Measurements from ENCODE around the gene MICAL2. TPM values are rescaled to one million over a fixed set of nuclear protein-coding genes. Genes with fewer than 3 reads are reported as not detected.

MICAL2 gene
- total RNA-seq, 1 experiment from 2014 or later = 37.4 TPM

DNA sequence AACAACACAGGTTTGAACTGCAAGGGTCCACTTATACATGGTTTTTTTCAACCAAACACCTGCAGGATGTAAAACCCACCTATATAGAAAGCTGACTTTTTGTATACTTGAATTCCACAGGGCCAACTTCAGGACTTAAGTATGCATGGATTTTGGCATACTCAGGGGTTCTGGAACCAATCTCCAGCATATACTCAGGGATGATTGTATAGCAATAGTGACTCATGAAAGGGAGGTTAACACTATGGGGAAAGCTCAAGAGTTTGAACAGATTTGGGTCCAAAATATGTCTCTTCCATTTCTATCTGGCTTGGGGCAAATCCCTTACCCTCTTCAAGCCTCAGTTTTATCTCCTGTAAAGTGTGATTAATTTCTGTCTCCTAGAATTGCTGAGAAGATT is 94.9 kb downstream of the MICAL2 start:
- no peak overlapping the region for H3K27ac ChIP-seq (ENCODE audit: low read depth, low read length)
- H3K36me3 ChIP-seq (ENCODE audit: control insufficient read depth in 1 of 2, insufficient read depth in 2 of 2, low read length in 2 of 2) = no peaks in the 10 kb centered on the region
- H3K9me2 ChIP-seq (ENCODE audit: insufficient read depth) = no peaks in the 10 kb centered on the region
- intact Hi-C loops (cut with micrococcal nuclease) = no loop called here
- no peaks in the 10 kb centered on the region for H3K79me2 ChIP-seq (ENCODE audit: insufficient read depth, low read length)
- no peaks in the 10 kb centered on the region for H4K20me1 ChIP-seq (ENCODE audit: insufficient read depth)
- CTCF ChIA-PET = no interaction called here
- no peak overlapping the region for H3K4me2 ChIP-seq (ENCODE audit: low read length)
- ATAC-seq (no peak), DNase-seq (ENCODE audit: low read depth, low spot score) (no peak)
- RAD21 ChIA-PET (ENCODE audit: low non-redundant PET in 1 of 2, low total read pairs in 2 of 2, uncharacterized antibody in 2 of 2, unreplicated experiment in 2 of 2) = no interaction called here
- H3K4me3 ChIP-seq (replicated peaks in 1 of 2; ENCODE audit: low read depth in 1 of 2, low read length in 2 of 2) = no peak overlapping the region
- peaks cover 0 to 10% of the 10 kb centered on the region in 2 experiments; a peak in 2 of 4 replicates for H3K4me1 ChIP-seq (ENCODE audit: control insufficient read depth in 1 of 2, insufficient read depth in 2 of 2, low read length in 2 of 2)
- TF ChIP-seq POLR2A (IDR thresholded peaks at IDR 0.05; ENCODE audit: borderline replicate concordance, extremely low read depth, insufficient read depth, insufficient read length) = no peak
- TF ChIP-seq SIN3A (IDR thresholded peaks at IDR 0.05; ENCODE audit: low read depth) = no peak
- no peak for TF ChIP-seq SRF (IDR thresholded peaks at IDR 0.05; ENCODE audit: low read depth)
- no peak for TF ChIP-seq FOSL1 (IDR thresholded peaks at IDR 0.05; ENCODE audit: low read depth)
- no peak for TF ChIP-seq CEBPB (IDR thresholded peaks at IDR 0.05; ENCODE audit: low read depth)
- TF ChIP-seq, protein P1, sequence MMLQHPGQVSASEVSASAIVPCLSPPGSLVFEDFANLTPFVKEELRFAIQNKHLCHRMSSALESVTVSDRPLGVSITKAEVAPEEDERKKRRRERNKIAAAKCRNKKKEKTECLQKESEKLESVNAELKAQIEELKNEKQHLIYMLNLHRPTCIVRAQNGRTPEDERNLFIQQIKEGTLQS (IDR thresholded peaks at IDR 0.05) = no peak
- TF ChIP-seq CBX3 (IDR thresholded peaks at IDR 0.05; ENCODE audit: low read depth) = no peak
- TF ChIP-seq ELF1 (IDR thresholded peaks at IDR 0.05; ENCODE audit: borderline replicate concordance, low read depth) = no peak
- TF ChIP-seq TCF7L2 (IDR thresholded peaks at IDR 0.05; ENCODE audit: borderline replicate concordance, extremely low read depth, insufficient read depth, insufficient read length) = no peak
- TF ChIP-seq SP1 (IDR thresholded peaks at IDR 0.05; ENCODE audit: low read depth) = no peak
- POLR2A ChIA-PET = no interaction called here
- H2AFZ ChIP-seq (ENCODE audit: low read depth, low read length, poor library complexity, severe bottlenecking) = no peak overlapping the region
- no TSS peak for BruUV-seq (replicated peaks)
- H3K27me3 ChIP-seq (ENCODE audit: insufficient read depth, low read length) = no peaks in the 10 kb centered on the region
- no peak overlapping the region for H3K9ac ChIP-seq (ENCODE audit: low read length)
- H3K9me3 ChIP-seq (ENCODE audit: control insufficient read depth in 1 of 2, insufficient read depth in 1 of 2, low read depth in 1 of 2, low read length in 2 of 2) = no peaks in the 10 kb centered on the region

DNA sequence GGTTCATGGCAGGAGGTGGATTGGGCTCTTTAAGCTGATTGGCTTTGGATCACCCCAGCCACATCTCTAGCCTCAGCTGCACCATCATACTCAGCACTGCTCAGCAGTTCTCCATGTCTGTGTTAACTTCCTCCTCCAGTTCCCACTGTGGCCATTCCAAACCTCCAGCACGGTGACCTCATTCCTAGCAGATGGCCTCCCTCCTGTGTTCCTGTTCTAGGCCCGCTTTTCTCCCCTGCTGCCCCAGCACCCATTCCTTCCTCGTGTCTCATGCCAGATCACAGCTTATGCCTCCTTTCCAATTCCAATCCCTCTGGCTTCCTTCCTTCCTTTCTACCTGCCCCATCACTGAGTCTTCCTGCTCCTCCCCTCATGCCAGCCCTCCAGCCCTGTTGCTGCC is 96.1 kb downstream of the MICAL2 start:
- CTCF ChIA-PET = no interaction called here
- Histone ChIP-seq H3K27me3 (ENCODE audit: insufficient read depth, low read length) (no peaks in the 10 kb centered on the region), H2AFZ (ENCODE audit: low read depth, low read length, poor library complexity, severe bottlenecking) (no peak overlapping the region), H3K9me2 (ENCODE audit: insufficient read depth) (no peaks in the 10 kb centered on the region), H4K20me1 (ENCODE audit: insufficient read depth) (no peaks in the 10 kb centered on the region), H3K9me3 (ENCODE audit: control insufficient read depth in 1 of 2, insufficient read depth in 1 of 2, low read depth in 1 of 2, low read length in 2 of 2) (no peaks in the 10 kb centered on the region), H3K27ac (ENCODE audit: low read depth, low read length) (no peak overlapping the region), H3K4me3 (replicated peaks in 1 of 2; ENCODE audit: low read depth in 1 of 2, low read length in 2 of 2) (no peak overlapping the region), H3K36me3 (ENCODE audit: control insufficient read depth in 1 of 2, insufficient read depth in 2 of 2, low read length in 2 of 2) (no peaks in the 10 kb centered on the region), H3K9ac (ENCODE audit: low read length) (no peak overlapping the region), H3K4me1 (ENCODE audit: control insufficient read depth in 1 of 2, insufficient read depth in 2 of 2, low read length in 2 of 2) (peaks cover 0 to 10% of the 10 kb centered on the region in 2 experiments; a peak in 2 of 4 replicates), H3K79me2 (ENCODE audit: insufficient read depth, low read length) (no peaks in the 10 kb centered on the region), H3K4me2 (ENCODE audit: low read length) (no peak overlapping the region)
- TF ChIP-seq, protein P1 (IDR thresholded peaks at IDR 0.05) = no peak
- TF ChIP-seq FOSL1 (IDR thresholded peaks at IDR 0.05; ENCODE audit: low read depth) = no peak
- no peak for TF ChIP-seq CBX3 (IDR thresholded peaks at IDR 0.05; ENCODE audit: low read depth)
- intact Hi-C loops (cut with micrococcal nuclease) = no loop called here
- DNase-seq (ENCODE audit: low read depth, low spot score) = no peak
- POLR2A ChIA-PET = no interaction called here
- BruUV-seq (replicated peaks) = no TSS peak
- RAD21 ChIA-PET (ENCODE audit: low non-redundant PET in 1 of 2, low total read pairs in 2 of 2, uncharacterized antibody in 2 of 2, unreplicated experiment in 2 of 2) = no interaction called here
- no peak for ATAC-seq

Measured in HCT116 (cell line).